PC-9 (cell line): Measurements from ENCODE around the gene HABP4. TPM values are rescaled to one million over a fixed set of nuclear protein-coding genes. Genes with fewer than 3 reads are reported as not detected.

Experiments
- BruUV-seq: library from RNA; stranded (reverse); fragments of 400-500 nt; replicated peaks from 2 replicates; lab custom pipeline; 2021; lab: Mats Ljungman, UMichigan
- CTCF ChIA-PET: fragments of 300-600 bp; sonication (Branson Sonifier 250); formaldehyde crosslinking; loops from one replicate; lab custom pipeline; 2022; ENCODE audit warnings: antibody characterized with exemption; lab: Charles Lee
- POLR2A ChIA-PET: fragments of 300-600 bp; sonication (Branson Sonifier 250); formaldehyde crosslinking; loops from one replicate; lab custom pipeline; 2022; ENCODE audit warnings: antibody characterized with exemption; ENCODE audit not compliant: unreplicated experiment; lab: Charles Lee
- DNase-seq, 2 experiments: peaks; one replicate each; pipeline versions ENCODE4 v3.0.0 to v3.0.0-alpha.2; 2015 to 2022; ENCODE audit warnings: mixed read lengths in 1 of 2
- H2AFZ ChIP-seq: fragments of 200-600 bp; sonication (generic); 2 replicates; pipeline ENCODE4 v1.8.1; 2017; ENCODE audit warnings: antibody characterized with exemption
- H3F3A ChIP-seq: fragments of 200-600 bp; sonication (generic); 2 replicates; pipeline ENCODE4 v1.8.1; 2017; ENCODE audit warnings: antibody characterized with exemption, mild to moderate bottlenecking, low read depth; ENCODE audit not compliant: insufficient read depth
- H3K27ac ChIP-seq: fragments of 200-600 bp; sonication (generic); 2 replicates; pipeline ENCODE4 v1.6.1; 2016; ENCODE audit warnings: mixed run types
- H3K27me3 ChIP-seq: fragments of 200-600 bp; sonication (generic); 2 replicates; pipeline ENCODE4 v1.6.1; 2016; ENCODE audit warnings: low read depth, mixed run types; ENCODE audit not compliant: insufficient read depth
- H3K36me3 ChIP-seq: fragments of 200-600 bp; sonication (generic); 2 replicates; pipeline ENCODE4 v1.6.1; 2016; ENCODE audit warnings: low read depth, mixed run types
- H3K4me1 ChIP-seq: fragments of 200-600 bp; sonication (generic); replicated peaks from 2 replicates; pipeline ENCODE4 v1.6.1; 2016; ENCODE audit warnings: mixed run types; ENCODE audit not compliant: insufficient read depth
- H3K4me2 ChIP-seq: fragments of 200-600 bp; sonication (generic); 2 replicates; pipeline ENCODE4 v1.6.1; 2017; ENCODE audit warnings: mixed run types
- H3K4me3 ChIP-seq: fragments of 200-600 bp; sonication (generic); 2 replicates; pipeline ENCODE4 v1.6.1; 2016; ENCODE audit warnings: mixed run types
- H3K79me2 ChIP-seq: fragments of 200-600 bp; sonication (generic); 2 replicates; pipeline ENCODE4 v1.6.1; 2017; ENCODE audit warnings: low read depth, mixed run types
- H3K9me2 ChIP-seq: fragments of 200-600 bp; sonication (generic); 2 replicates; pipeline ENCODE4 v1.8.1; 2017; ENCODE audit warnings: mild to moderate bottlenecking; ENCODE audit not compliant: insufficient read depth
- H3K9me3 ChIP-seq: fragments of 200-600 bp; sonication (generic); 2 replicates; pipeline ENCODE4 v1.8.1; 2016; ENCODE audit warnings: low read depth; ENCODE audit not compliant: insufficient read depth
- H4K20me1 ChIP-seq: fragments of 200-600 bp; sonication (generic); 2 replicates; pipeline ENCODE4 v1.8.1; 2017; ENCODE audit not compliant: insufficient read depth
- EZH2 ChIP-seq: fragments of 200-600 bp; sonication (generic); IDR thresholded peaks from 2 replicates; pipeline ENCODE4 v1.8.0; 2017; ENCODE audit warnings: antibody characterized with exemption, low read depth
- intact Hi-C: fragments of 100-400 bp; cut with micrococcal nuclease; formaldehyde crosslinking; loops from one replicate; pipeline ENCODE4 v1.10.0; 2022; ENCODE audit not compliant: unreplicated experiment
- total RNA-seq: library from RNA; stranded (reverse); gene quantifications from 2 replicates; pipeline ENCODE4 v1.2.3, GENCODE V29; 2021
- TF ChIP-seq, protein P1 (sequence below): fragments of 200-600 bp; sonication (generic); conservative IDR thresholded peaks from 2 replicates; pipeline ENCODE4 v1.6.1; 2017; ENCODE audit warnings: mixed run types, antibody characterized with exemption, mild to moderate bottlenecking, moderate library complexity

The HABP4 gene
- total RNA-seq, 1 experiment from 2014 or later, result 8.1 TPM

DNA sequence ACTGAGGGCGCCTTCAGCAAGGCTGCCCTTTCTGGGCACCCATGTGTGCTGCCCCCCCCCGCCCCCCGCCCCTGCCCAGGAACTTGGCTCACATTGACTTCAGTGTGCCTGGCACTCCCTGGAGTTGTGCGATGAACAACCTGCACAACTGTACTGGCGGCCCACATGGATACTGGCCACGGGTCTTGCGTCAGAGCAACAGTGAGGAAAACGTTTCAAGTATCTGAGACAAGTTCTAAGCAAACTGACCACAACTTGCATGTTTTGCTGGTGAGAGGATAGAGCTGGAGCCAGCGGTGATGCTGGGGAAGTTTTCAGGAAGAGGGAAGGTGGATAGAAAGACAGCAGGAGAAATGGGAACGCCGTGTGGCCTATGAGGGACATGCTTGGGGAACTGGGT lies 45.4 kb downstream of the HABP4 start:
- TF ChIP-seq, protein P1, sequence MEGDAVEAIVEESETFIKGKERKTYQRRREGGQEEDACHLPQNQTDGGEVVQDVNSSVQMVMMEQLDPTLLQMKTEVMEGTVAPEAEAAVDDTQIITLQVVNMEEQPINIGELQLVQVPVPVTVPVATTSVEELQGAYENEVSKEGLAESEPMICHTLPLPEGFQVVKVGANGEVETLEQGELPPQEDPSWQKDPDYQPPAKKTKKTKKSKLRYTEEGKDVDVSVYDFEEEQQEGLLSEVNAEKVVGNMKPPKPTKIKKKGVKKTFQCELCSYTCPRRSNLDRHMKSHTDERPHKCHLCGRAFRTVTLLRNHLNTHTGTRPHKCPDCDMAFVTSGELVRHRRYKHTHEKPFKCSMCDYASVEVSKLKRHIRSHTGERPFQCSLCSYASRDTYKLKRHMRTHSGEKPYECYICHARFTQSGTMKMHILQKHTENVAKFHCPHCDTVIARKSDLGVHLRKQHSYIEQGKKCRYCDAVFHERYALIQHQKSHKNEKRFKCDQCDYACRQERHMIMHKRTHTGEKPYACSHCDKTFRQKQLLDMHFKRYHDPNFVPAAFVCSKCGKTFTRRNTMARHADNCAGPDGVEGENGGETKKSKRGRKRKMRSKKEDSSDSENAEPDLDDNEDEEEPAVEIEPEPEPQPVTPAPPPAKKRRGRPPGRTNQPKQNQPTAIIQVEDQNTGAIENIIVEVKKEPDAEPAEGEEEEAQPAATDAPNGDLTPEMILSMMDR, result no peak
- TF ChIP-seq EZH2, result no peak
- intact Hi-C loops, result no loop called here
- no peaks in the 10 kb centered on the region for H3K4me1 ChIP-seq
- no peak overlapping the region for H3K4me2 ChIP-seq
- DNase-seq, result no peak
- H3K27ac ChIP-seq, result no peak overlapping the region
- H3K27me3 ChIP-seq, result no peaks in the 10 kb centered on the region
- H2AFZ ChIP-seq, result no peak overlapping the region
- POLR2A ChIA-PET, result no interaction called here
- no peak overlapping the region for H3K4me3 ChIP-seq
- no peaks in the 10 kb centered on the region for H3F3A ChIP-seq
- H3K9me2 ChIP-seq, result no peaks in the 10 kb centered on the region
- no peaks in the 10 kb centered on the region for H3K9me3 ChIP-seq
- CTCF ChIA-PET, result no interaction called here
- H4K20me1 ChIP-seq, result no peaks in the 10 kb centered on the region
- H3K36me3 ChIP-seq, result no peaks in the 10 kb centered on the region
- H3K79me2 ChIP-seq, result no peaks in the 10 kb centered on the region
- BruUV-seq, result no TSS peak

- Histone ChIP-seq H3K79me2 (no peaks in the 10 kb centered on the region), H4K20me1 (no peaks in the 10 kb centered on the region), H3K9me3 (no peaks in the 10 kb centered on the region), H3F3A (no peaks in the 10 kb centered on the region), H3K36me3 (no peaks in the 10 kb centered on the region), H3K4me1 (no peaks in the 10 kb centered on the region), H3K4me2 (no peak overlapping the region), H3K4me3 (no peak overlapping the region), H3K9me2 (no peaks in the 10 kb centered on the region), H3K27me3 (no peaks in the 10 kb centered on the region), H3K27ac (no peak overlapping the region), H2AFZ (no peak overlapping the region)
- ChIA-PET CTCF (no interaction called here), POLR2A (no interaction called here)
- DNase-seq, result no peak
- BruUV-seq, result no TSS peak
- intact Hi-C loops, result no loop called here
- TF ChIP-seq, protein P1, result no peak
- no peak for TF ChIP-seq EZH2
Observed at GRCh38 chr9:96496368-96497116, 46.6 kb downstream of the HABP4 start.

- POLR2A ChIA-PET, result no interaction called here
- no peaks in the 10 kb centered on the region for H3K79me2 ChIP-seq
- H3K4me3 ChIP-seq, result no peak overlapping the region
- no peaks in the 10 kb centered on the region for H3K27me3 ChIP-seq
- intact Hi-C loops, result no loop called here
- no peaks in the 10 kb centered on the region for H3K9me2 ChIP-seq
- no peak overlapping the region for H3K27ac ChIP-seq
- no peaks in the 10 kb centered on the region for H4K20me1 ChIP-seq
- TF ChIP-seq, protein P1, result no peak
- no peak for TF ChIP-seq EZH2
- H3K9me3 ChIP-seq, result no peaks in the 10 kb centered on the region
- no peaks in the 10 kb centered on the region for H3F3A ChIP-seq
- H3K36me3 ChIP-seq, result no peaks in the 10 kb centered on the region
- DNase-seq, result no peak
- no peak overlapping the region for H2AFZ ChIP-seq
- H3K4me1 ChIP-seq, result no peaks in the 10 kb centered on the region
- CTCF ChIA-PET, result no interaction called here
- H3K4me2 ChIP-seq, result no peak overlapping the region
- no TSS peak for BruUV-seq
Observed at GRCh38 chr9:96497117-96497399, 47.1 kb downstream of the HABP4 start.
